Bronchial epithelial cell (primary cell): ENCODE data around the gene FRMD4A. TPM values are rescaled to one million over a fixed set of nuclear protein-coding genes. Genes with fewer than 3 reads are reported as not detected.

Experiments used
- DNase-seq: peaks from one replicate; pipeline ENCODE4 v3.0.0-alpha.2; 2010; ENCODE audit warnings: low read depth
- FAIRE-seq: peaks from 2 replicates; lab custom pipeline; 2011; peaks lifted over from hg19 to GRCh38; lab: Jason Lieb, UNC
- H3K27me3 ChIP-seq: 2 replicates; pipeline ENCODE4 v1.5.1; 2011; ENCODE audit warnings: low read length; ENCODE audit not compliant: control insufficient read depth, insufficient read depth
- H3K36me3 ChIP-seq: 2 replicates; pipeline ENCODE4 v1.5.1; 2011; ENCODE audit warnings: low read length; ENCODE audit not compliant: control insufficient read depth, insufficient read depth
- H3K4me3 ChIP-seq: 2 replicates; pipeline ENCODE4 v1.5.1; 2011; ENCODE audit warnings: mild to moderate bottlenecking, low read depth, low read length, control low read depth
- total RNA-seq: library from RNA; depleted of rRNA; stranded (reverse); fragments of >200 nt; gene quantifications from 2 replicates; pipeline ENCODE4 v1.2.1, GENCODE V29; 2014
- TF ChIP-seq, protein P1 (sequence below): IDR thresholded peaks from 2 replicates; pipeline ENCODE4 v1.5.1; 2011; ENCODE audit warnings: mild to moderate bottlenecking, moderate library complexity, low read length, control low read depth, inconsistent platforms; ENCODE audit not compliant: insufficient read depth, severe bottlenecking

The FRMD4A gene
- total RNA-seq, 1 donor from 2014 or later, result 3.2 TPM

DNA sequence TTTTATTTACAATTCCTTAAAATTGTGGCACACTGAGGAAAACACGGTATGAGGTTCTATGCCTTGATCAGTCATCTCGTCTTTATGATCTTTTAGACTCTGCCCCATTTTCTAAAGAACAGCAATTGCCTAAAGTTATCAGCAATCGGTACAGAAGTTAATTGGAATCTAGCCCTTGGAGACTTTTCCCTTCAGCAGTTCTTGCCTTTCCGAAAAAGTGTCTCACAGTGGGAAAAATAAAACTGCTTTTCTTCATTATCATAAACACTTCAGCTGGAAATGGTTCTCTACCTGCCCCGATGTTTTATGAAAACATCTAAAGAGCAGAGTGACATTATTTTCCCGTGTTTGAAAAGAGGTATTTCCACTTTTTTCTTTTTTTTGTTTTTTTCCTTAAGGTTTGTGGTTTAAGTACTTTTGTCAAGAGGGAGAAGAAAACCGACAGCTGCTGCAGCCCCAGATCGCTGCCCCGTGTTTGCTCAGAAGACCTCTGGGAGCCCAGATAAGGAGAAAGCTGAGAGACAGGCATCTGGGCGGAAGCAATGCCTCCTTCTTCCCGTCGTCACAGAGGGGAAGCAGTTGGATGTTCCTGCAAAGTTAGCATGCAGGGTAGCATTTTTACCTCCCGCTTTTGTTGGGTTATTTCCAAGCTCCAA lies 149.7 kb downstream of the FRMD4A start:
- Histone ChIP-seq H3K36me3 (no peaks in the 10 kb centered on the region), H3K27me3 (peaks cover 1% of the 10 kb centered on the region), H3K4me3 (no peak overlapping the region)
- TF ChIP-seq, protein P1, sequence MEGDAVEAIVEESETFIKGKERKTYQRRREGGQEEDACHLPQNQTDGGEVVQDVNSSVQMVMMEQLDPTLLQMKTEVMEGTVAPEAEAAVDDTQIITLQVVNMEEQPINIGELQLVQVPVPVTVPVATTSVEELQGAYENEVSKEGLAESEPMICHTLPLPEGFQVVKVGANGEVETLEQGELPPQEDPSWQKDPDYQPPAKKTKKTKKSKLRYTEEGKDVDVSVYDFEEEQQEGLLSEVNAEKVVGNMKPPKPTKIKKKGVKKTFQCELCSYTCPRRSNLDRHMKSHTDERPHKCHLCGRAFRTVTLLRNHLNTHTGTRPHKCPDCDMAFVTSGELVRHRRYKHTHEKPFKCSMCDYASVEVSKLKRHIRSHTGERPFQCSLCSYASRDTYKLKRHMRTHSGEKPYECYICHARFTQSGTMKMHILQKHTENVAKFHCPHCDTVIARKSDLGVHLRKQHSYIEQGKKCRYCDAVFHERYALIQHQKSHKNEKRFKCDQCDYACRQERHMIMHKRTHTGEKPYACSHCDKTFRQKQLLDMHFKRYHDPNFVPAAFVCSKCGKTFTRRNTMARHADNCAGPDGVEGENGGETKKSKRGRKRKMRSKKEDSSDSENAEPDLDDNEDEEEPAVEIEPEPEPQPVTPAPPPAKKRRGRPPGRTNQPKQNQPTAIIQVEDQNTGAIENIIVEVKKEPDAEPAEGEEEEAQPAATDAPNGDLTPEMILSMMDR, result no peak
- no peak for DNase-seq
- FAIRE-seq, result no peak

DNA sequence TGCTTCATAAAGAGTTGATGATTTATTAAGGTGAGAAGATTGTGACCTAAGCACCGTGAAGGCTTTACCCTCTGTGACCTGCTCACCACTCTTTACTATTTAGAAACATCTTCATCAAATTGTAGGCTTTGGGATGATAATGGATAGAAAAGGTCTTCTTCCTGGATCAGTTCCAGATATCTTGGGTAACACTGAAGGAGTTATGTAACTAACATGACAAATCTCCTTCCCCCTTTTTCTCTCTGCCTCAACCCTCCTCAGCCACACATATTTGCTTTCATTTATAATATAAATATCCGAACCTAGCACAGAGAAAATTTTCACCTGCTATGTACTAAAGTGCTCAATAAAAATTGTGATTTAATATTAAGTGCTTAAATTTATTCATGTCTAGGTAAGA lies 151.5 kb downstream of the FRMD4A start:
- TF ChIP-seq, protein P1, result no peak
- Histone ChIP-seq H3K36me3 (no peaks in the 10 kb centered on the region), H3K27me3 (peaks cover 5% of the 10 kb centered on the region), H3K4me3 (no peak overlapping the region)
- no peak for FAIRE-seq
- no peak for DNase-seq

DNA sequence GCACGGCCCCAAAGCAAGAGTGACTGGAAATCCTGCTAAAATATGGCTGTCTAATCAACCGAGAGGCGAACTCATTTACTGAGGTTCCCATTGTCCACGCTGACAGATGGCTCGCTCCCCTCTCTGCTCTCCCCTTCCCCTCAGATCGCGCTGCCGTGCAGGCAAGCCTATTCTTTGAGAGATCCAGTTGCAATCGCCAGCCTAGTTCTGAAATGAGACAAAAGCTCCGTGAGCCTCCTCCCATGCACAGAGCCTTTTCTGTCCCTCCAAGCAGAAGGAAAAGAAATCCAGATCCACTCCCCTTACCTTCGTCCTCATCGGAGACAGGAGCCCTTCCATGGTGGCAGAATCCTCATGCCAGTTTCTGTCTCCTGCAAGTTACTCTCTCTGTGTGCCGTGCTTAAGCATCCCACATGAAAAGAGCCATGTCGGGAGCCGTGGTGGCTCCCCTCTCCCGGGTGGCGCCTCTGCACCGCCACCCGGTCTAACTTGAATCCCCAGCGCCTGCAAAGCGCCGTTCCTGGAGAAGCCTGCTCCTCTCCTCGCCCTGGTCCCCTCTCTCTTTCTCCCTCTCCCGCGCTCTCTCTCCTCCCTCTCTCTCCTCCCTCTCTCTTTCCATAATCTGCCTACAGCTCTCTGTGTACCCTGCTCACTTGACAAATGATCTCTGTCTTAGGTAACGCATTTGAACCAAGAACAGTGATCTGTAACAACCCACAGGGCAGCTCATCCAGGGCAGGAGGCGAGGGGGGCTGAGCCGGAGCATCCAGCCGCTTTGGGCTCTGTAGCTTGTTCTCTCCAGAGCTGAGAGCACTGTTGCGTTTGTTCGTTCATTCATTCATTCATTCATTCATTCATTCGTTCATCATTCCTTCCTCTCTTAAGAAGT lies 156.8 kb downstream of the FRMD4A start:
- FAIRE-seq (peak; percentile 81), DNase-seq (no peak)
- Histone ChIP-seq H3K27me3 (peaks cover 13% of the 10 kb centered on the region), H3K36me3 (no peaks in the 10 kb centered on the region), H3K4me3 (peak overlapping the region; percentile 10)
- TF ChIP-seq, protein P1, result no peak

DNA sequence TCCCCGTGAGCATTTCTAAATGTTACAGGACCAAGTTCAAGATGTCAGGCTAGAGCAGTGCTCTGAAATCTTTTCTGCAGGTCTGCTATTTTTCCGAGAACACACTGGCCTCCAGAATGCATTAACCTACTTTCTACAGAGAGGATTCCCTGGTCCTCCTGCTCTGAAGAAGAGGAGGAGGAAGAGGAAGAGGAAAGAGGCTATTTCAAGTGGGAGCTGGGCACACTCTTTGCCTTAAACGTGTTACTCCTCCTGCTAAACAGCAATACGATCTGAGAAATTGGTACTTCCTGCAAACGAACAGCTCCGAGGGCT lies 157.4 kb downstream of the FRMD4A start:
- no peak for FAIRE-seq
- Histone ChIP-seq H3K4me3 (no peak overlapping the region), H3K27me3 (peaks cover 13% of the 10 kb centered on the region), H3K36me3 (no peaks in the 10 kb centered on the region)
- TF ChIP-seq, protein P1, result no peak
- DNase-seq, result no peak

DNA sequence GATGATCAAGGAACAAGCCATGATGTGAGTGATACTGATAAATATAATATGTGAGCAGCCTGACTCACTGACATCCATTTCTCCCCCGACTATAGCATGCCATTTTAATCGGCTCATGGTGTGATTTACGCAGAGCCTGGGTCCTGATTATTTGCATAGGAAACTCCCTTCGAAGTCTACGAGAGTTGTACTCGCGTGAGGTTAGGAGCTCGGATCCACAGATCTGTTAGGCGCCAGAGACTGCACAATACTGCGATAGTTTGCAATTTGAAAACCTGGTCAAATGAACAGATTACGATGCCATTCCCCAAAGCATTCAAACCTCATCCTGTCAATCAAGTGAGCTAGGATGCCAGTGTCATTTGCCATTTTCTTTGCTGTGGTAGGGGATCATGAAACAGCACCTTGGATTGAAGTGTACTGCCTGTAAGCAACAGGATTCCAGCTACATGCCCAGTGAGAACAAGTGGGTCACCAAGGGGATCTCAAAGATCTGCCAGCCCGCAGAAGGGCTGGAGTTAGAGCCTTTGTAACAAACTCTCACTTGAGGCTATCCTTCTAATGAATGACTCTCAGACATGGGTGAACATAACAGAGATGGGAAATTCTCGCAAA lies 158.3 kb downstream of the FRMD4A start:
- no peak for DNase-seq
- TF ChIP-seq, protein P1, result no peak
- H3K27me3 ChIP-seq, result peaks cover 15% of the 10 kb centered on the region
- no peak for FAIRE-seq
- no peak overlapping the region for H3K4me3 ChIP-seq
- H3K36me3 ChIP-seq, result no peaks in the 10 kb centered on the region
